Stomach (tissue), 4 donors: Measurements from ENCODE around the gene ADCK2.
"Not testable (repeated sequence)": the region's sequence is repeated elsewhere in the genome, so short reads cannot be mapped to it uniquely, and the experiment has no call there.

Experiments used
- POLR2A ChIP-seq, 4 donors: fragments of 450-650 bp; IDR thresholded peaks; one replicate each; pipeline ENCODE4 v1.6.1; 2016; ENCODE audit warnings: antibody characterized with exemption in 4 of 4, control low read depth in 2 of 4, mild to moderate bottlenecking in 1 of 4, moderate library complexity in 1 of 4
- POLR2AphosphoS5 ChIP-seq, 3 donors: sonication (generic); formaldehyde crosslinking; IDR thresholded peaks; one replicate each; pipeline ENCODE4 v1.6.1; 2016; ENCODE audit warnings: antibody characterized with exemption in 3 of 3

DNA sequence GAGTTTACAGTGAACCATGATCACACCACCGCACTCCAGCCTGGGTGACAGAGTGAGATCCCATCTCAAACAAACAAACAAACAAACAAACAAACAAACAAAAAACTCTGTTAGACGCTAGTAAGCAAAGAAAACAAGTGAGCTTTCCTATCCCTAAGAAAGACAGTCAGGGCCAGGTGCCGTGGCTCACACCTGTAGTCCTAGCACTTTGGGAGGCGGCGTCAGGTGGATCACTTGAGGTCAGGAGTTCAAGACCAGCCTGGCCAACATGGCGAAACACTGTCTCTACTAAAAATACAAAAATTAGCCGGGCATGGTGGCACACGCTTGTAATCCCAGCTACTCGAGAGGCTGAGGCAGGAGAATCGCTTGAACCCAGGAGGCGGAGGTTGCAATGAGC, 4.2 kb downstream of the ADCK2 start:
- not testable (repeated sequence) for TF ChIP-seq POLR2A, POLR2AphosphoS5 (IDR thresholded peaks at IDR 0.05)
